ENCODE data around the gene CACNG4.

The CACNG4 gene

DNA sequence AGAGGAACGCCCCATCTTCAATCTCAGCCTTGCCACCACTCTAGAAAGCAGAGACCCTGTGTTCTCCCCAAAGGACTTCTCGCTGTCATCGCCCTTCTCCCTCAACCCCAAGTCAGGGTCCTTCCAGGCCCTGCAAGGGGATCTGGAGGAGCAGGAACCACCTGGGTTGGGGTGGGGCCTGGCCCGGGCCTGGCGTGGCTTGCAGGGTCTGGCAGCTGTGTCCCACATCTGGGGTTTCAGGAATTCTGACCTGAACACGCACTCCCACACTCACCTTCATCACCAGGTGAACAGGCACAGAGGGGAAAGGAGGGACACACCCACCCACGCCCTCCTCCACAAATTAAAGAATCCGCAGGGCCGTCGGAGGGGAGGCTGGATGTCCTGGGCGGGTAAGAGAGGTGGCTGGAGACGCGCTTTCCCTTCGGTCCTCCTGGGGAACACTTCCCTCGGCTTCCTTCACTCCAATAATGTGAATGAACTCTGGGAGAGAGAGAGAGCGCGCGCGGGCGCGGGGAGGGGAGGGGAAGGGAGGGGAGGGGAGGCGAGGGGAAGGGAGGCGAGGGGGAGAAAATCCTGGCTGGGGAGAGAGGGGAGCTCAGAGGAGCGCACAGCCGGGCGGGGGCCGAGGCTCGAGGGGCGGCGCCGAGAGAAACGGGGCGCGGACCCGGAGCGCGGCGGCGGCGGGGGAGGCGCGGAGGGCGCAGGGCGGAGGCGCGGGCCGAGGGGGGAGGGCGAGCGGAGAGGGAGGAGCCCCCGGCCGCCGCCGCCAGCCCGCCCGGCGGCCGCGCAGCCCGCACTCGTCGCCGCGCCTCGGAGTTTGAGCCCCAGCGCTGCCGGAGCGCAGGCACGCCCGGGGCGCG is at the start of gene CACNG4:
CACNG4 (plus strand) TSS at position 799 of the 863 bp plus-strand sequence. CDS start 205 bp downstream, outside the sequence.
- in situ Hi-C loops (cut with HindIII; ENCODE audit: low sequenced_read_pairs), result loop anchor here (5.0 kb wide), 2 partner anchors 42 to 323 kb away; no protein-coding TSS in a partner anchor

DNA sequence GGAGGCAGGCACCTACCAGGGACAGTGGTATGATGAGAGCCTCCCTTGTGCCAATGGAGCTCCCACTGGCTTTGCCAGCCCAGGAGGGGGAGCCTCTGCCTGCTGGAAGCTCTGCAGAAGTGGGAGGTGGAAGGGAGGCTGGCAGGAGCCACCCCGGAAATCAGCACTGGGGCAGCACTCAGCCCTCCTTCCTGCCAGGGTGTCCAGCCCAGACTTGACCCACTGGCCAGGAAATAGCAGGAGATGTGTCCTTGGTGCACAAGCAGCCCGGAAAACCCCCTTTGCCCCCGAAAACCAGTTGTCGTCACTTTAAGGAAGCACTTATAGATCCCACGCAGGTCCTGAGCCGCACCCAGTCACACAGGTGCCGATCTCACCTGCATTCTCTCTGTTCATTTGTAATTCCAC is 49.3 kb upstream of the CACNG4 start:
- in situ Hi-C loops (cut with HindIII; ENCODE audit: low sequenced_read_pairs), result loop anchor here (5.0 kb wide), 1 partner anchor 173 kb away; no protein-coding TSS in a partner anchor

DNA sequence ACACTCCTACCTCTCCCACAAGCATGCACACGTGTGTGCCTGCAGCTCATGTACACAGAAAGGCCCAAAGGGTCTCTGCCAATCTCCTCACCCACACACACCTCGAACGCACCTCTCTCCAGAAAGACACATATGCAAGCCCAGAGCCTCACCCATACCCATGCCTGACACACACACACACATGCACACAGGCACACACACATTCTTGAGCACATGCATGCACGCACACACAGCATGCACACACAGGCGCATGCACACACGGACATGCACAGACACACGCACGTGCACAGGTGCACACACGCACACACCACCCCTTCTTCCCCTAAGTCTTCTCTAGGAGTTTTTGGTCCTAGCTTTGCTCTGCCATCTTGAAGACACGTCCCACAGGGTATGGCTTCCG is 48.7 kb upstream of the CACNG4 start:
- in situ Hi-C loops (cut with HindIII; ENCODE audit: low sequenced_read_pairs), result loop anchor here (5.0 kb wide), 1 partner anchor 173 kb away; no protein-coding TSS in a partner anchor

- in situ Hi-C loops (cut with HindIII; ENCODE audit: low sequenced_read_pairs), result loop anchor here (5.0 kb wide), 1 partner anchor 175 kb away; no protein-coding TSS in a partner anchor
Measured at GRCh38 chr17:66916946-66917345, 47.6 kb upstream of the CACNG4 start.

DNA sequence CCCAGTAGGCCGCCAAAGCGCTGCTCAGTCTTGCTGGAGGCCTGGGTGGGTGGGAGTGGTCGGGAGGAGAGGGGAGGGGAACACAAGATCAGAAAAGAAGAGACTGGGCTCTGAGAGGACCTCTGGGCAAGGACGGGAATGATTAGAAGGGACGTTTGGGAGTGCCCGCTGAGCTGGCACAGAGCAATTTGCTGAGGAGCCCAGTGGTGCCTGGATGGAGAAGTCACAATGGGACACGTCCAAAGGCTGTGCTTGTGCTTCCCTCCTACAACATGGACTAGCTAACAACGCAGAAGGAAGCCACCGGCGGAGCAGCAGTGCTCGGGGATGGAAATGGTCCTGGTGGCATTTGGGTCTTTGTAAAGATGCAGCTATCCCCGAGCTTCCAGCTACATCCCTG is 45.6 kb upstream of the CACNG4 start:
- in situ Hi-C loops (cut with HindIII; ENCODE audit: low sequenced_read_pairs), result loop anchor here (5.0 kb wide), 1 partner anchor 177 kb away; no protein-coding TSS in a partner anchor

DNA sequence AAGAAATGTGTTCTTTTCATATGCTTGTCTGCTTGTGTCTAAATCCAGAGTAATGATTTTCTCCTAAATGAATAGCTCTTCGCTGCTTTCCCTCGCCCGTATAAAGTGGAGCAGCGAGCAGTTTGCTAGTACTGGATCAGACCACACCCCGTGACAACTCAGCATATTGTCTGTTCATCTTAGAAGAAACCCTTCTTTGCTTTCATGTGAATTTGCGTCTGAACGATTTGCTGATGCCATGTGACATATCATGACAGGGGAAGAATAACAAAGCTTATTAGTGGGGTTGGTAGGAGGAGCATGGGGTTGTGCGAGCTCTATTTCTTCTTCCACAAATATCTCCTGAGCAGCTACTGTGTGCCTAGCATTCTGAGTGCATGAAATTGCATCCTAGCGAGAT is 44.1 kb upstream of the CACNG4 start:
- in situ Hi-C loops (cut with HindIII; ENCODE audit: low sequenced_read_pairs), result loop anchor here (5.0 kb wide), 2 partner anchors 42 to 58 kb away; partner anchors contain the start of gene CACNG4

- in situ Hi-C loops (cut with HindIII; ENCODE audit: low sequenced_read_pairs), result loop anchor here (5.0 kb wide), 2 partner anchors 41 to 59 kb away; partner anchors contain the start of gene CACNG4
Measured at GRCh38 chr17:66920950-66921349, 43.6 kb upstream of the CACNG4 start.

- in situ Hi-C loops (cut with HindIII; ENCODE audit: low sequenced_read_pairs), result loop anchor here (5.0 kb wide), 2 partner anchors 38 to 62 kb away; partner anchors contain the start of gene CACNG4
Measured at GRCh38 chr17:66923886-66924285, 40.6 kb upstream of the CACNG4 start.

GRCh38 chr17:66925811-66926500 is 38.6 kb upstream of the CACNG4 start:
- in situ Hi-C loops (cut with HindIII; ENCODE audit: low sequenced_read_pairs), result no loop called here

- in situ Hi-C loops (cut with HindIII; ENCODE audit: low sequenced_read_pairs), result no loop called here
Measured at GRCh38 chr17:66928949-66929348, 35.6 kb upstream of the CACNG4 start.

GRCh38 chr17:66929591-66929990 is 34.9 kb upstream of the CACNG4 start:
- in situ Hi-C loops (cut with HindIII; ENCODE audit: low sequenced_read_pairs), result no loop called here

DNA sequence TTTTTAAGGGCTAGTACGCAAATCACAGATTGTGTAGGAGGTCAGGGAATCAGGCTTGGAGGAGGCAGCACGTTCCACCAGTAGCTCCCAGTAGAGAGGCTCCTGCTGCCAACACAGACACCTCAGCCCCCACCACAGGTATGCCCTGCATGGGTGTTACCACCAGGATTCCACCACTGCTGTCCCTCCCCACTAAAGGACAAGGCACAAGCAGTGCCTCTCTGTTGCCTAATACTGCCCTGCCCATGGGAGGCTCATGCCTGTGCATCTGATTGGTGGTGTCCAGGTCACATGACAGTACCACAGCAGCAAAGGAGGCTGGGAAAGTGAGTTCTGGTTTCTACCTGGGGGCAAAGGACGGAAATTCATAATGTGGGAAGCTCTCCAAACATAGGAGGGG is 33.6 kb upstream of the CACNG4 start:
- in situ Hi-C loops (cut with HindIII; ENCODE audit: low sequenced_read_pairs), result no loop called here

- in situ Hi-C loops (cut with HindIII; ENCODE audit: low sequenced_read_pairs), result no loop called here
Measured at GRCh38 chr17:66932311-66932710, 32.2 kb upstream of the CACNG4 start.

DNA sequence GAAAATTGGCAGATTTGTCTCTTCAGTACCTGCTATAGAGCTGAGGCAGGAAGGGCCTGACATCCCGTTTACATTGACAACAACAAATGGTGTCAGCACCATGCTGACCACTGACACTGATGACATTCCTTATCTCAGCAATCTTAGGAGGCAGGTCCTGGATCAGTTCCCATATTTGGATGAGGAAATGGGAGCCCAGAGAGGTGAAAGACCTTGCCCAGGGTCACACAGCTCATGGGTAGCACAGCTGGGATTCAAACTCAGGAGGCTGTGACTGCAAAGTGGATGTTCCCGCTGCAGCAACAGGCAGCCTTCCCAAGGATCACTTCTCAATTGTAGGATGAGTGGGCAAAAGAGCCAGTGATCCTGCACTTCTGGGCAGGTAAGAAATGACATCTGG is 30.5 kb upstream of the CACNG4 start:
- in situ Hi-C loops (cut with HindIII; ENCODE audit: low sequenced_read_pairs), result no loop called here

GRCh38 chr17:66935717-66936116 is 28.8 kb upstream of the CACNG4 start:
- in situ Hi-C loops (cut with HindIII; ENCODE audit: low sequenced_read_pairs), result no loop called here

GRCh38 chr17:66938656-66939055 is 25.9 kb upstream of the CACNG4 start:
- in situ Hi-C loops (cut with HindIII; ENCODE audit: low sequenced_read_pairs), result no loop called here

DNA sequence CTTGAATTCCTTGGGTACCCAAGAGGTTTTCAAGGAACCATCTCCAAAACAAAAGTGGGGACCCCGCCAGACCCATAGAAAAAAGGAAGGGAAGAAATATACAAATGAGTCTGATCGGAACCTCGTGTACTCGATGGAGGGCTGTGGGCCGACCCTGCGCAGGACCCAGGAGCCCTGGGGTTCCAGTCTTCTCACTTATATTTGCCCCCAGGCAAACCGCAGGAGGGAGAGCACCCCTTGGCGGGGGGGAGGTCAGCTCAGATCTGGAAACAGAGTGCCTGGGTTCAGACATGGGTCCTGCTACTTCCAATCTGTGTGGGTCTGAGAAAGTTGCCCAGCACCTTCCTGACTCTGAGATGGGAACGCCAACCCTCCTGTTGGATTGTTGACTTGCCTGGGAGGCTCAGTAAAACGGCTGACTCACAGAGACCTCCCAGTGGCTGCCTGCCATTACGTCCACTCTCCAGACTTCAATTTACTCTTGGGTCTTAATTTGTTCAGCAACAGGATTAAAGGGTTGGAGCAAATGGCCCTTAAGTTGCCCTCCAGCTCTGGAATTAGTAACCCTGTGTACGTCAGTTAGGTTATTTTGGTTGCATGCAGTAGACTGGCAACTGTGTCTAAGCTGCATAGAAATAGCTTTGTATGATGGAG is 24.9 kb upstream of the CACNG4 start:
- in situ Hi-C loops (cut with HindIII; ENCODE audit: low sequenced_read_pairs), result no loop called here

- in situ Hi-C loops (cut with HindIII; ENCODE audit: low sequenced_read_pairs), result no loop called here
Measured at GRCh38 chr17:66941249-66941648, 23.3 kb upstream of the CACNG4 start.

DNA sequence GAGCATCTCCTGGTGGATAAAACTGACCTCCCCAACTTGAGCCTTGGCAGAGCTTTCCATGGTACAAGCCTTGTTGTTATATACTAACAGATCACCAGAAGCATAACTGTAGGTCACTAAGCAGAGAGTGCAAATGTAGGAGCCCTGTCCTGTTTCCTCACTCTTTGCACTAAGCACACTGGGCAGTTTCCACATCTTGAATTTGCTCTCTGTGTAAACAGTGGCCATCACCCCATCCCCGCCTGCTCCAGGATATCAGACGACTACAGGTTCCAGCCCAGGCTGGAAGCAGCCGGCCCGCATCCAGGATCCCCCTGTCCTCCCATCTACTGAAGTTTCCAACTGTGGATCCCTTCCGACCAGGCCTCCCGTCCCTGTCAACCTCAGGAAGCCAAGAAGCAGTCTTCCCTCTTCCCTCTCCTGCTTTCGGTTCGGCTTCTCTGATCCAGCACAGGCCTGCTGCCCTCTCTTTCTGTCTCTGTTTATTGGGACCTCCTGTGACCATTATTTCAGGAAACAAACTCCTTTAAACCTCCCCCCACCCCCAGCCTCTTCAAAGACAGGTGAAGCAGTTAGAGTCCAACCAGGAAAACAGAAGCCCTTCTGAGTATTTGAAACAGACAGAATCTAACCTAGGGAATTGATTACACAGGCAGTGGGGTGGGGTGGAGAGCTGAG is 22.6 kb upstream of the CACNG4 start:
- in situ Hi-C loops (cut with HindIII; ENCODE audit: low sequenced_read_pairs), result no loop called here

GRCh38 chr17:66942451-66943264 is 21.8 kb upstream of the CACNG4 start:
- in situ Hi-C loops (cut with HindIII; ENCODE audit: low sequenced_read_pairs), result no loop called here

All from endothelial cell of hepatic sinusoid (primary cell).